Kidney (tissue), 14 donors: ENCODE results near the gene SPTSSA. TPM values are rescaled to one million over a fixed set of nuclear protein-coding genes. Genes with fewer than 3 reads are reported as not detected.

Experiments
- DNase-seq, 5 donors: peaks; one replicate each; pipeline ENCODE4 v3.0.0-alpha.2; 2013 to 2020
- FAIRE-seq: peaks from 2 replicates; lab custom pipeline; 2012; peaks lifted over from hg19 to GRCh38; lab: Jason Lieb, UNC
- H3K27ac ChIP-seq, 2 donors: one replicate each; pipeline ENCODE4 v1.7.0; 2013; ENCODE audit warnings: low read depth in 2 of 2, low read length in 2 of 2, inconsistent platforms in 1 of 2
- H3K27me3 ChIP-seq: one replicate; pipeline ENCODE4 v1.7.1; 2013; ENCODE audit warnings: low read length, inconsistent platforms; ENCODE audit not compliant: control insufficient read depth, insufficient read depth
- H3K36me3 ChIP-seq, 3 donors: one replicate each; pipeline versions ENCODE4 v1.7.0 to v1.7.1; 2013; ENCODE audit warnings: low read length in 3 of 3, control low read depth in 1 of 3, inconsistent platforms in 1 of 3; ENCODE audit not compliant: insufficient read depth in 3 of 3, control insufficient read depth in 2 of 3
- H3K4me1 ChIP-seq, 3 donors: one replicate each; pipeline versions ENCODE4 v1.7.0 to v1.7.1; 2013; ENCODE audit warnings: low read length in 3 of 3, inconsistent platforms in 1 of 3, low read depth in 1 of 3; ENCODE audit not compliant: control insufficient read depth in 2 of 3, insufficient read depth in 2 of 3
- H3K4me3 ChIP-seq, 3 donors: one replicate each; pipeline versions ENCODE4 v1.7.0 to v1.8.1; 2013; ENCODE audit warnings: low read length in 3 of 3, control low read depth in 1 of 3, inconsistent platforms in 1 of 3
- H3K9ac ChIP-seq, 3 donors: one replicate each; pipeline versions ENCODE4 v1.7.0 to v1.7.1; 2013; ENCODE audit warnings: low read length in 3 of 3, control low read depth in 1 of 3, inconsistent platforms in 1 of 3
- H3K9me3 ChIP-seq, 3 donors: one replicate each; pipeline versions ENCODE4 v1.7.0 to v1.7.1; 2013; ENCODE audit warnings: low read length in 3 of 3, control low read depth in 1 of 3, inconsistent platforms in 1 of 3; ENCODE audit not compliant: control insufficient read depth in 2 of 3, insufficient read depth in 1 of 3
- CTCF ChIP-seq: IDR thresholded peaks from 3 replicates; pipeline ENCODE4 v1.5.1; 2012; ENCODE audit warnings: mild to moderate bottlenecking, moderate library complexity, borderline replicate concordance; ENCODE audit not compliant: insufficient read depth; ENCODE audit errors: extremely low read depth
- intact Hi-C: fragments of 100-400 bp; cut with DNase I; formaldehyde crosslinking; loops from one replicate; pipeline ENCODE4 v1.11.1; 2022
- polyA plus RNA-seq: library from polyadenylated mRNA; stranded (reverse); fragments of 350-450 nt; fragmentation: Illumina TruSeq; extraction: RNeasy Lipid Tissue Mini Kit (QIAGEN cat#74804); gene quantifications from one replicate; pipeline ENCODE4 v1.2.3, GENCODE V29; 2014; ENCODE audit warnings: low read depth, low replicate concordance; ENCODE audit not compliant: insufficient read depth
- total RNA-seq: library from RNA; stranded (reverse); fragmentation: NEBNext Ultra II Directional; extraction: Animal tissue kit (Norgen Biotek cat#: 25700); gene quantifications from one replicate; pipeline ENCODE4 v1.2.1, GENCODE V29; 2021
- donor health status: control.
- donor health status: control.
- donor health status: control.
- donor health status: control.
- donor health status: control.
- donor health status: DM: yes; HTN: yes; CAD: no.
- donor health status: Normal renal cell carcinoma (clear cell type).

Gene SPTSSA
- total and polyA plus RNA-seq, 2 donors from 2014 or later, result 17.4 to 19.2 TPM

GRCh38 chr14:34496679-34497513 lies 34.9 kb upstream of the SPTSSA start:
- peak overlapping the region; percentile 32 to 36 for H3K27ac ChIP-seq
- H3K9ac ChIP-seq, result no peak overlapping the region
- peak; percentile 25 to 87 (median 44) for DNase-seq
- intact Hi-C loops, result no loop called here
- FAIRE-seq, result no peak
- TF ChIP-seq CTCF, result no peak
- no peaks in the 10 kb centered on the region for H3K9me3 ChIP-seq
- H3K4me3 ChIP-seq, result no peak overlapping the region
- no peaks in the 10 kb centered on the region for H3K27me3 ChIP-seq
- H3K4me1 ChIP-seq, result peaks cover 0 to 3% (median 0%) of the 10 kb centered on the region in 3 donors
- no peaks in the 10 kb centered on the region for H3K36me3 ChIP-seq

DNA sequence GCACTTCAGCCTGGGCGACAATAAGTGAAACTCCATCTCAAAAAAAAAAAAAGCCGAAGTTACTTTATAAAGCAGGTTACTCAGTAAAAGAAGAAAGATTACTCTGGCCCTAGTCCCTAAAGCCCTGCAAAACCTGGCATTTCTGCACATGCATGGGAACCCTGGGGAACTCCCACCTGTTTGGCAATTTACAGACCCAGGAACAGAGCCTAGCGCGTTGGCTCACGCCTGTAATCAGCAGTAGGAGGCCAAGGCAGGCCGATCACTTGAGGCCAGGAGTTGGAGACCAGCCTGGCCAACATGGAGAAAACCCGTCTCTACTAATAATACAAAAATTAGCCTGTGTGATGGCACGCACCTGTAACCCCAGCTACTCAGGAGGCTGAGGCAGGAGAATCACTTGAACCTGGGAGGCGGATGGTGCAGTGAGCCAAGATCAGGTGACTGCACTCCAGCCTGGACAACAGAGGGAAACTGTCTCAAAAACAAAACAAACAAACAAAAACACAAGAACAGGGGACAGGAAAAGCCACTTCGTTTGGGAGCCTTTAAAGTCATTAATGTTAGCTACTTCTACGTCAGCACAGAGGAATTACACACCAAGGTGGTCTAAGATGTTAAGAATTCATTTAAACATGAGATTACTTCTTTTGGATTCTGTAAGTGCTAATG lies 34.1 kb upstream of the SPTSSA start:
- H3K27me3 ChIP-seq, result no peaks in the 10 kb centered on the region
- no peaks in the 10 kb centered on the region for H3K36me3 ChIP-seq
- H3K4me1 ChIP-seq, result peaks cover 0 to 3% (median 0%) of the 10 kb centered on the region in 3 donors
- no peak overlapping the region for H3K9ac ChIP-seq
- no peak overlapping the region for H3K27ac ChIP-seq
- H3K9me3 ChIP-seq, result no peaks in the 10 kb centered on the region
- intact Hi-C loops, result no loop called here
- no peak for TF ChIP-seq CTCF
- DNase-seq, result no peak
- no peak for FAIRE-seq
- no peak overlapping the region for H3K4me3 ChIP-seq

DNA sequence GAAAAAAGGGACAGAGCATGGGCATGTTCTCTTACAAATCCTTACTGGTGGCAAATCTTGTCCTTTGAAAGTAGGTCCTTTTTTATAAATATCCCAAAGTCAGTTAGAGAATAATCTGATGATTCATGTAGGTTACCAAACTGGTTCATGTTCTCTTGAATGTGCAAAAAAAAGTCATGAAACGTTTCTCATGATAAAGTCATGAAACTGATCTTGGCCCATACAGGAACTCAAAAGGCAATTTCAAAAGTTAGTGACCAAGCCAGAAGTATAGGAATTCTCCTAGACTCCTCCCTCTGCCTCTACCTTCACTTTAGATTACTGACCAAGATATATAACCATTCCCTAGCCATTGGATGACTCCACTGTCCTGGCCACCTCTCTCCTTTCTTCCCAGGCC lies 27.3 kb upstream of the SPTSSA start:
- Histone ChIP-seq H3K9ac (no peak overlapping the region), H3K27me3 (no peaks in the 10 kb centered on the region), H3K36me3 (no peaks in the 10 kb centered on the region), H3K4me1 (no peaks in the 10 kb centered on the region), H3K9me3 (no peaks in the 10 kb centered on the region), H3K27ac (no peak overlapping the region), H3K4me3 (no peak overlapping the region)
- DNase-seq, result no peak
- intact Hi-C loops, result no loop called here
- FAIRE-seq, result no peak
- TF ChIP-seq CTCF, result no peak
